IMR-90 (cell line): Measurements from ENCODE around the gene PHPT1. TPM values are rescaled to one million over a fixed set of nuclear protein-coding genes. Genes with fewer than 3 reads are reported as not detected.
A peak's percentile ranks its signal among the peaks of the same experiment; 100 is the strongest.

Experiments used
- ATAC-seq: fragments of 200-7000 bp; cut with Tn5 transposase; 2 replicates; pipeline ENCODE4 v1.9.1; 2020; ENCODE audit warnings: low read depth, mild to moderate bottlenecking, moderate library complexity
- BruUV-seq: library from RNA; stranded (reverse); fragments of 400-500 nt; replicated peaks from 2 replicates; lab custom pipeline; 2021; lab: Mats Ljungman, UMichigan
- CTCF ChIA-PET: fragments of 300-600 bp; formaldehyde crosslinking; extraction: SDS; loops from one replicate; lab custom pipeline; 2021; ENCODE audit warnings: antibody characterized with exemption; lab: Yijun Ruan, JAX
- POLR2A ChIA-PET: fragments of 300-600 bp; sonication (Branson Sonifier 250); formaldehyde crosslinking; loops from one replicate; lab custom pipeline; 2022; ENCODE audit warnings: antibody characterized with exemption; ENCODE audit not compliant: unreplicated experiment; lab: Charles Lee
- DNase-seq: peaks from one replicate; pipeline ENCODE4 v3.0.0; 2013
- H2AFZ ChIP-seq: replicated peaks from 2 replicates; pipeline ENCODE3; 2013; ENCODE audit warnings: low read length, mild to moderate bottlenecking; ENCODE audit not compliant: poor library complexity
- H2AK5ac ChIP-seq: 2 replicates; pipeline ENCODE4 v1.6.1; 2013; ENCODE audit warnings: low read depth, low read length, inconsistent platforms
- H2AK9ac ChIP-seq: replicated peaks from 2 replicates; pipeline ENCODE3; 2013; ENCODE audit warnings: mild to moderate bottlenecking, low read depth, low read length, moderate library complexity; ENCODE audit not compliant: poor library complexity
- H2BK120ac ChIP-seq: 2 replicates; pipeline ENCODE4 v1.6.1; 2013; ENCODE audit warnings: low read depth, low read length, inconsistent platforms
- H2BK15ac ChIP-seq: 3 replicates; pipeline ENCODE4 v1.6.1; 2013; ENCODE audit warnings: low read depth, low read length, inconsistent platforms
- H2BK20ac ChIP-seq: 2 replicates; pipeline ENCODE4 v1.6.1; 2013; ENCODE audit warnings: low read depth, mild to moderate bottlenecking, inconsistent platforms, low read length, moderate library complexity
- H2BK5ac ChIP-seq: 2 replicates; pipeline ENCODE4 v1.6.1; 2013; ENCODE audit warnings: mild to moderate bottlenecking, low read depth, low read length, inconsistent platforms; ENCODE audit not compliant: poor library complexity, severe bottlenecking
- H3K14ac ChIP-seq: replicated peaks from 2 replicates; pipeline ENCODE4 v1.6.1; 2013; ENCODE audit warnings: low read depth, low read length, inconsistent platforms
- H3K18ac ChIP-seq: 2 replicates; pipeline ENCODE4 v1.6.1; 2013; ENCODE audit warnings: low read depth, low read length, control low read depth
- H3K23ac ChIP-seq: 2 replicates; pipeline ENCODE4 v1.6.1; 2013; ENCODE audit warnings: low read depth, low read length, inconsistent platforms
- H3K27ac ChIP-seq: 2 replicates; pipeline ENCODE4 v1.5.1; 2013; ENCODE audit warnings: mild to moderate bottlenecking, control low read depth, low read length; ENCODE audit not compliant: insufficient read depth
- H3K27me3 ChIP-seq: 2 replicates; pipeline ENCODE4 v1.6.1; 2013; ENCODE audit warnings: low read length; ENCODE audit not compliant: control insufficient read depth, insufficient read depth
- H3K36me3 ChIP-seq: 2 replicates; pipeline ENCODE4 v1.6.1; 2013; ENCODE audit warnings: low read length, mixed read lengths; ENCODE audit not compliant: control insufficient read depth, insufficient read depth
- H3K4ac ChIP-seq: 2 replicates; pipeline ENCODE4 v1.6.1; 2013; ENCODE audit warnings: low read depth, low read length, inconsistent platforms
- H3K4me1 ChIP-seq: 2 replicates; pipeline ENCODE4 v1.6.1; 2013; ENCODE audit warnings: low read length, mixed read lengths; ENCODE audit not compliant: control insufficient read depth, insufficient read depth
- H3K4me2 ChIP-seq: 2 replicates; pipeline ENCODE4 v1.6.1; 2013; ENCODE audit warnings: low read depth, mild to moderate bottlenecking, control low read depth, low read length, moderate library complexity
- H3K4me3 ChIP-seq: 2 replicates; pipeline ENCODE4 v1.5.1; 2013; ENCODE audit warnings: low read depth, mild to moderate bottlenecking, control low read depth, low read length, moderate library complexity; ENCODE audit not compliant: insufficient read depth
- H3K56ac ChIP-seq: 2 replicates; pipeline ENCODE4 v1.6.1; 2013; ENCODE audit warnings: low read length, inconsistent platforms; ENCODE audit not compliant: insufficient read depth; ENCODE audit errors: extremely low read depth
- H3K79me1 ChIP-seq, 2 experiments: 2 replicates each; pipeline ENCODE4 v1.6.1; 2013; ENCODE audit warnings: low read length in 2 of 2, inconsistent platforms in 1 of 2, low read depth in 1 of 2
- H3K9ac ChIP-seq: 2 replicates; pipeline ENCODE4 v1.6.1; 2013; ENCODE audit warnings: low read depth, low read length, control low read depth
- H3K9me1 ChIP-seq: 2 replicates; pipeline ENCODE4 v1.6.1; 2013; ENCODE audit warnings: low read length, inconsistent platforms; ENCODE audit not compliant: insufficient read depth
- H3K9me3 ChIP-seq: 2 replicates; pipeline ENCODE4 v1.6.1; 2013; ENCODE audit warnings: low read length; ENCODE audit not compliant: control insufficient read depth, insufficient read depth
- H4K20me1 ChIP-seq: 2 replicates; pipeline ENCODE4 v1.6.1; 2013; ENCODE audit warnings: low read length, inconsistent platforms; ENCODE audit not compliant: insufficient read depth
- H4K5ac ChIP-seq: 2 replicates; pipeline ENCODE4 v1.6.1; 2013; ENCODE audit warnings: mild to moderate bottlenecking, low read depth, low read length, control low read depth
- H4K8ac ChIP-seq, 2 experiments: 2 replicates each; pipeline ENCODE4 v1.6.1; 2013; ENCODE audit warnings: low read depth in 2 of 2, low read length in 2 of 2, control low read depth in 1 of 2, inconsistent platforms in 1 of 2
- H4K91ac ChIP-seq: 2 replicates; pipeline ENCODE4 v1.6.1; 2013; ENCODE audit warnings: low read depth, low read length, inconsistent platforms; ENCODE audit not compliant: insufficient read depth
- BHLHE40 ChIP-seq: fragments of 150-350 bp; IDR thresholded peaks from 2 replicates; pipeline ENCODE4 v1.6.1; 2016; ENCODE audit warnings: mild to moderate bottlenecking, low read depth, low read length
- CEBPB ChIP-seq: IDR thresholded peaks from 2 replicates; pipeline ENCODE4 v1.6.1; 2012; ENCODE audit warnings: low read depth, low read length, improper control_type of control experiment
- FOS ChIP-seq: fragments of 150-350 bp; IDR thresholded peaks from 2 replicates; pipeline ENCODE4 v1.6.1; 2016; ENCODE audit warnings: low read depth, low read length
- MAZ ChIP-seq: IDR thresholded peaks from 2 replicates; pipeline ENCODE4 v1.6.1; 2012; ENCODE audit warnings: low read depth, mild to moderate bottlenecking, low read length, improper control_type of control experiment, moderate library complexity, borderline replicate concordance
- MXI1 ChIP-seq: IDR thresholded peaks from 2 replicates; pipeline ENCODE4 v1.6.1; 2012; ENCODE audit warnings: low read depth, mild to moderate bottlenecking, low read length, moderate library complexity, borderline replicate concordance
- WGBS, 2 experiments: methylation state at CpG; one replicate each; pipeline versions ENCODE4 v1.1.5 to v1.1.7; 2013; ENCODE audit warnings: missing lambda C conversion rate in 2 of 2; ENCODE audit not compliant: insufficient read length in 1 of 2; ENCODE audit errors: extremely low coverage in 2 of 2; 5-methylcytosine and 5-hydroxymethylcytosine counted together
- dilution Hi-C: fragments of 300-500 bp; cut with HindIII; formaldehyde crosslinking; loops from one replicate; pipeline ENCODE4 v1.14.3; 2018; ENCODE audit warnings: low sequenced_read_pairs; ENCODE audit not compliant: unreplicated experiment
- in situ Hi-C: fragments of 300-500 bp; cut with MboI; formaldehyde crosslinking; loops from 3 replicates; pipeline ENCODE4 v1.14.3; 2019; ENCODE audit warnings: low sequenced_read_pairs, inconsistent platforms, mixed read lengths
- intact Hi-C: fragments of 100-400 bp; cut with micrococcal nuclease; formaldehyde crosslinking; loops from 2 replicates; pipeline ENCODE4 v1.10.0; 2022
- polyA plus RNA-seq, 3 experiments: library from polyadenylated mRNA; depleted of rRNA; stranded (reverse); fragments of >200 nt; gene quantifications; 2 replicates each; pipeline ENCODE4 v1.2.3, GENCODE V29; 2012; ENCODE audit warnings: low replicate concordance in 1 of 3
- total RNA-seq: library from RNA; depleted of rRNA; stranded (reverse); fragments of >200 nt; gene quantifications from 2 replicates; pipeline ENCODE4 v1.2.3, GENCODE V29; 2012

Gene PHPT1
- total and polyA plus RNA-seq, 2 of the 4 experiments (the other 2 are of a cell fraction) = 79.8 to 214 TPM

GRCh38 chr9:136848393-136849037 lies 694 bp upstream of the PHPT1 start (continued):
- TF ChIP-seq FOS = no peak

GRCh38 chr9:136849960-136850865 lies 1.0 kb downstream of the PHPT1 start:
- ChIA-PET CTCF (no interaction called here), POLR2A (no interaction called here)
- Histone ChIP-seq H3K4me1 (peaks cover 9% of the 10 kb centered on the region), H2BK20ac (no peak overlapping the region), H3K79me1 (peaks cover 9 to 21% of the 10 kb centered on the region in 2 experiments; a peak in 2 of 4 replicates), H3K56ac (peak overlapping the region; percentile 64; the same call in 1 of the 2 replicates), H3K14ac (peak overlapping the region; percentile 95), H3K27me3 (peaks cover 18% of the 10 kb centered on the region), H3K4ac (peak overlapping the region; percentile 93), H3K4me2 (peak overlapping the region; percentile 90), H3K9ac (peak overlapping the region; percentile 90), H3K18ac (no peak overlapping the region), H2BK5ac (peak overlapping the region; percentile 78), H4K5ac (no peak overlapping the region), H3K36me3 (peaks cover 14% of the 10 kb centered on the region; the same call in 1 of the 2 replicates), H2AK9ac (peak overlapping the region; percentile 100), H4K91ac (peak overlapping the region; percentile 41; the same call in 1 of the 2 replicates), H2AFZ (peak overlapping the region; percentile 89), H4K8ac (peak overlapping the region; percentile 78 to 90; a peak in 3 of 4 replicates), H3K27ac (peak overlapping the region; percentile 81), H3K23ac (peak overlapping the region; percentile 89), H3K4me3 (peak overlapping the region; percentile 76), H2AK5ac (peak overlapping the region; percentile 99), H3K9me1 (no peaks in the 10 kb centered on the region), H4K20me1 (peaks cover 20% of the 10 kb centered on the region), H2BK15ac (no peak overlapping the region), H2BK120ac (no peak overlapping the region), H3K9me3 (peaks cover 6% of the 10 kb centered on the region; the same call in 1 of the 2 replicates)
- intact Hi-C loops (loop anchor here (2.0 kb wide), 1 partner anchor 95 kb away; the partner anchor contains the start of genes C8G and FBXW5), dilution Hi-C loops (no loop called here), in situ Hi-C loops (no loop called here)
- DNase-seq = no peak
- BruUV-seq = TSS peak; percentile 44
- no peak for TF ChIP-seq CEBPB
- TF ChIP-seq BHLHE40 = no peak
- peak; percentile 50; the same call in 1 of the 2 replicates for TF ChIP-seq MXI1
- TF ChIP-seq MAZ = no peak
- no peak for TF ChIP-seq FOS
- no peak for ATAC-seq
- WGBS, 2 experiments = 51% methylated on average over 20 of the region's 43 CpGs; no CpG with 5 or more reads in 1 of the 2 experiments
